ENCODE measurements around the gene HKDC1.

- TF ChIP-seq POLR2A (IDR thresholded peaks at IDR 0.05) (no peak), CTCF (IDR thresholded peaks at IDR 0.05) (no peak)
These were observed 65.6 kb downstream of the HKDC1 start for GRCh38 chr10:69285699-69286098.
